SH-SY5Y (cell line): ENCODE results near the gene GRPEL2.

ENCODE experiments used
- GATA2 ChIP-seq: IDR thresholded peaks from 2 replicates; pipeline ENCODE4 v1.6.1; 2011; ENCODE audit warnings: mild to moderate bottlenecking, low read depth, low read length
- GATA3 ChIP-seq: IDR thresholded peaks from 2 replicates; pipeline ENCODE4 v1.6.1; 2011; ENCODE audit warnings: low read depth, mild to moderate bottlenecking, low read length, moderate library complexity

DNA sequence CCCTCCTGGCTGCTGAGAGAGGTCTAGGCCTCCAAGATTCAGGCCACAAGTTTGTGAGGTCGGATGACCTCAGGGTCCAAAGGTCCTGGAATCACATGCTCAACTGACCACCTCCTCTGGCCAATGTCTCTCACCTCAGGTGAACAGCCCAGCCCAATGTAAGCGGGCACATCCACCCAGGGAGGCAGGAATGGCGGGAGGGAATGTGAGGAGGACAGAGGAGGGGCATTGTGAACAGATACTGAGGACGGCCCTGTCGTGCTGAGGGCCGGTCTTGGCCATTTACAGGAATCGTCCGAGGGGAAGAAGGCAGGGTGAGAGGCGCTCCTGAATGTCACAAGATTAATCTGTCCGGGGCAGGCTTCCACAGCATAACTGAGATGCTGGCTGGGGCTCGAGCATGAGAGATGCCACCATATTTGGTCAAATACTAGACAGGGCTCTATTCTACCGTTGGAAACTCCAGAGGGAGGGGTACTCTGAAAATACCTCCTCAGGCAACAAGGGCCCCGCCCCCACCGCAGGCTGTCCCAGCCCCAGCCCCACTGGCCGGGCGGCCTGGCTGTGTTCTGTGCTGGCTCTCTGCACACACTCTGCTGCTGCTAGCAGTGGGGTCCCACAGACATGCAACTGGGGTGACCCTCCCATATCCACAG is 35.3 kb downstream of the GRPEL2 start:
- TF ChIP-seq GATA2 (no peak), GATA3 (no peak)
